Fibroblast of mammary gland (primary cell): ENCODE results near the gene PARK7.

Experiments used
- DNase-seq: peaks from one replicate; pipeline ENCODE4 v3.0.0-alpha.2; 2010; ENCODE audit warnings: low read depth
- H3K4me3 ChIP-seq: 2 replicates; pipeline ENCODE4 v1.5.1; 2011; ENCODE audit warnings: low read depth, mild to moderate bottlenecking, low read length, moderate library complexity; ENCODE audit not compliant: control insufficient read depth
- CTCF ChIP-seq: conservative IDR thresholded peaks from 2 replicates; pipeline ENCODE4 v1.5.1; 2011; ENCODE audit warnings: low read depth, low read length, inconsistent platforms; ENCODE audit not compliant: control insufficient read depth, insufficient read depth

Gene PARK7

GRCh38 chr1:7991504-7992440, 30.3 kb downstream of the PARK7 start:
- H3K4me3 ChIP-seq = no peak overlapping the region
- TF ChIP-seq CTCF = no peak
- peak; percentile 40 for DNase-seq

GRCh38 chr1:7992885-7993284, 31.4 kb downstream of the PARK7 start:
- no peak overlapping the region for H3K4me3 ChIP-seq
- no peak for DNase-seq
- no peak for TF ChIP-seq CTCF

- TF ChIP-seq CTCF = no peak
- peak; percentile 93 for DNase-seq
- no peak overlapping the region for H3K4me3 ChIP-seq
These were observed 32.3 kb downstream of the PARK7 start for GRCh38 chr1:7993593-7994479.

GRCh38 chr1:7994827-7995226, 33.3 kb downstream of the PARK7 start:
- TF ChIP-seq CTCF = no peak
- H3K4me3 ChIP-seq = no peak overlapping the region
- no peak for DNase-seq

GRCh38 chr1:7995437-7995836, 33.9 kb downstream of the PARK7 start:
- TF ChIP-seq CTCF = no peak
- H3K4me3 ChIP-seq = no peak overlapping the region
- DNase-seq = no peak

GRCh38 chr1:8002329-8002910, 40.9 kb downstream of the PARK7 start:
- TF ChIP-seq CTCF = no peak
- DNase-seq = no peak
- no peak overlapping the region for H3K4me3 ChIP-seq
